ENCODE results near the gene MAP3K21. TPM values are rescaled to one million over a fixed set of nuclear protein-coding genes. Genes with fewer than 3 reads are reported as not detected.

MAP3K21 gene
- total RNA-seq, 2 donors from 2014 or later: 0.62 to 0.63 TPM

DNA sequence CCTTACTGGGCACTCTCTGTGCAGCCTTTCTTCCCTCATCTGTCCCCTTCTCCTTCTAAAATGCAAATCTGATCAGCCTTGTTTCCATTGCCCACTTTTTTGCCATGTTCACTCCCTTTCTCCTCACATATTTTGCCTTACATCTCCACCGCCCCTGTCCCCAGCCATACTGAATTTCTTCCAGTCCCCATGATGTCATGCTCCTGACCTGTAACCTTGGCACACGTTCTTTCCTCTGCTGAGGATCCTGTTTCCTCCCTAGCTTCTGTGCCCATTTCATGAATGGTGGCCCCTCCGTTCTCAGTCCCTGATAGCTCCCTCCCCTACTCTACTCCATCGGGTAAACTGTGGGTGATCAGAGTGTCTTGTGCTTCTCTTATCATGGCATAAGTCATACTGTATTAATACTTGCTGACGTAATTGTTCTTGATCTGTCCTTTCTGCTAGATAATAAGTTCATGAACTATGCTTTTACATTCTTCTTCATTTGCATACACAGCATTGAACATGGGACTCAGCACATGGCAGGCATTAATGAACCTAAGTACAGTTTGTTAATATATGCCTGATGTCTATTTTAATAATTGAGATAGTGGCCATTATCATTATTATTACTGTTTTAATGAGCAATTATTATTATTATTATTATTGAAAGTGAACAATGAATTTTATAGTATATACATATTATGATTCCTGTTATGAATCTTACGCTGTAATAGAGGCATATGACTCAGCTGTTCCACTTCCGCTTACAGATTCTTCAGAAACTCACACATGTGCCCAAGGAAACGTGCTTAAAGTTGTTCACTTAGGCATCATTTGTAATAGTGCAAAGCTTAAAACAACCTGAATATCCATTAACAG lies 28.5 kb downstream of the MAP3K21 start:
- DNase-seq (no peak), ATAC-seq (no peak)
- intact Hi-C loops (cut with DNase I): no loop called here

DNA sequence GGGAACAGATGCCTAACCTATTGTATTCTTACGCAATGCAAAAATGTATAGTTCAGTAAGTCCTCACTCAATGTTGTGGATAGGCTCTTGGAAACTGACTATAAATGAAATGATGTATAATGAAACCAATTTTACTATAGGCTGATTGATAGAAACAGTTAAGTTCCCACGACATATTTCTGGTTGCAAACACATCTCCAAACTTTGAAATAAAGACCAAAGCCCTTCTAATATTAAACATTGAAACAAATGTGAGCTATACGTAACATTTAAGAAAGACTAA lies 29.1 kb downstream of the MAP3K21 start:
- intact Hi-C loops (cut with DNase I): no loop called here

GRCh38 chr1:233357595-233358397 lies 30.3 kb downstream of the MAP3K21 start:
- intact Hi-C loops (cut with DNase I): no loop called here
- ATAC-seq (no peak), DNase-seq (no peak)

More for the DNA sequence above, 29.1 kb downstream of the MAP3K21 start:
- ATAC-seq (no peak), DNase-seq (no peak)

GRCh38 chr1:233359431-233359830 lies 31.9 kb downstream of the MAP3K21 start:
- ATAC-seq (peak in 1 of 2 donors; percentile 79), DNase-seq (no peak)
- intact Hi-C loops (cut with DNase I): no loop called here

DNA sequence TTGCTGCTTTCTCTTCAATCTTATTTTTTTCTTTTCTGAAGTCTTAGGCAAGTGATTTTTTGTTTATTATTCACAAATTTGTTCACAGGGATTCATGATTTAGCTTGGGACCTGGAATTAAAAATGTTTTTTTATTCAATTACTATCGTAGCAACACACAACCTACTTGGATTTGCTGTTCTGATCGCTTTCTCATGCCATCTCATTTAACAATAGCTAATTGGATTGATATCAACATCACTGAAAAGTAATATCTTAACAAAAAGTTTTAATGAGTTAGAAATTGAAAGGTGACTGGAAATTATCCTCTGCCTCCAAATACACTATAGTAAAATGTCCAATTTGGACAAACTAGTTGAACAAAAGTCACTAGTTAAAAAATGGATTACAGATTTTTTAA lies 32.4 kb downstream of the MAP3K21 start:
- ATAC-seq (no peak), DNase-seq (no peak)
- intact Hi-C loops (cut with DNase I): loop anchor here in 1 of 2 donors (10.0 kb wide), 1 partner anchor 705 kb away; no protein-coding TSS in a partner anchor

DNA sequence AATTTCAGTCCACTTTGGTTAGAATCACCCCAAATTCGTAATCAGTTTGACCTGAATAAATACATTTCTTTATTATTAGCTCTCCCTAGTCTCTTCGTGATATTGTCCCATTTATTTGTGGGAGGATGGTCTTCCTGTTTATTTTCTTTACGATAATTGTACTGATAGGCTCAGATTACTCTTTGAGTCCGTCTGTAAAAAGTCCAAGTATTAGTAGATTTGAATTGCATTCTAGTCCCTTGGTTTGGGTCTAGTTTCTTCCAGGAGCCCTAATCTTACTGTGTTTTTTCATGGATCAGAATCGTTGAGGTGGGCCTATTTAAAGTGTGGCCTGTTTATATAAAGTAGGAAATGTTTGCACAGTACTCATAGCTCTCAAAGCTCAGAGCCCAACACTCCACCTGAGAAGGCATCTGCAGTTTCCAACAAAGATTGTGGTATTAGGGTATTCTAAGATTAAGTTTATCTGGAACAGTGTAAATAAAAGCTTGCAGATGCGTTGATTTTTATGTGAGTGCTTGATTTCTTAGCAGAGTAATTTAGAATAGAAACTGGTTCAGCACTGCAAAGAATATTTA lies 33.1 kb downstream of the MAP3K21 start:
- no peak for DNase-seq
- intact Hi-C loops (cut with DNase I): loop anchor here in 1 of 2 donors (10.0 kb wide), 1 partner anchor 704 kb away; no protein-coding TSS in a partner anchor
- ATAC-seq: no peak

GRCh38 chr1:233361876-233362275 lies 34.4 kb downstream of the MAP3K21 start:
- no peak for DNase-seq
- intact Hi-C loops (cut with DNase I): loop anchor here in 1 of 2 donors (10.0 kb wide), 1 partner anchor 703 kb away; no protein-coding TSS in a partner anchor

GRCh38 chr1:233362743-233363142 lies 35.2 kb downstream of the MAP3K21 start:
- intact Hi-C loops (cut with DNase I): loop anchor here in 1 of 2 donors (10.0 kb wide), 1 partner anchor 702 kb away; no protein-coding TSS in a partner anchor
- DNase-seq (no peak), ATAC-seq (no peak)

More at GRCh38 chr1:233361876-233362275, 34.4 kb downstream of the MAP3K21 start:
- no peak for ATAC-seq

DNA sequence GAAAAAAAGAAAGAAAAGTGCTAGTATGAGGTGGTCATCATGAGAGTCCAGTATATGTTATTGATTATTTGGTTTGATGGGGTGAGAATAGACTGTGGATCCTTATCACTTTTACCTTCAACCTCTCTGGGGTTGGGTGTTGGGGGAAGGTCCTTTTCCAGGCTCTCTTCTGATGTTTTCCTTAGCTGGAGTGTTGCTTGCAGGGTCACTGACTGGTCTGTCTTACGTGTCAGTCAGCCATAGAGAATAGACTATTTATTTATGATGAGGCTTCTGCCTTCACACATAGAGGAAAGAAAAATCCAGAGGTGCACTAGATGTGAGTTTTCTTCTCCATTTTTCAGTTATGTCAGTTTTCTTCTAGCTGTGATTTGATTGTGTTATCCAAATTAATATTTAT lies 36.5 kb downstream of the MAP3K21 start:
- intact Hi-C loops (cut with DNase I): loop anchor here in 1 of 2 donors (10.0 kb wide), 1 partner anchor 701 kb away; no protein-coding TSS in a partner anchor
- no peak for DNase-seq
- ATAC-seq: no peak

DNA sequence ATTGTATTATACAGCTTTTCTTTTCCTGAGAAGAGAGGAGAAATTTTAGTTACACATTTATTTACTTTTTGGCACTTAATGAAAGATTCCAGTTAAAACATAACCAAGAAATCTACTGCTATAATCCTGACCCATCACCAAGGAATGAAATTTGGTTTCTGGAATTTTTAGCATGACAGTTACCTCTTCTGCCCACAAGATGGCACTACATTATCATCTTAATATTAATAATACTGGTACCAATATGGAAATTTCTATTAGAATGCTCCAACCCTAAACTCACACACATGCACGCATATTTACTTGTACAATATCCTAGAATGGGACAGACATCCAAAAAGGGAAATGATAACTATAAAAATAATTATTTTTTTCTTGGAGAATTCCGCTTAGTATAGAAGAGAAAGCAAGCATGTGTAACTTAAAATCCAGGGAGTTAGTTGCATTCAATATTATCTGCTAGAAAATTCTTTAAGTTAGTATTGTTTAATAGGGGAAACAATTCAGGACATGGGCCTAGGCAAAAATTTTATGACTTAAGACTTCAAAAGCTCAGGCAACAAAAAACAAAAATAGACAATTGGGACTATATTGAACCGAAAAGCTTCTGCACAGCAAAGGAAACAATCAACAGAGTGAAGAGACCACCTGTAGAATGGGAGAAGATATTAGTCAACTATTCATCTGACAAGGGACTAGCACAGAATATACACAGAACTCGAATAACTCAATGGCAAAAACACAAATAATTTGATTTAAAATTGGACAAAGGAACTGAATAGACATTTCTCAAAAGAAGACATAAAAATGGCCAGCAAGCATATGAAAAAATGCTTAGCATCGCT lies 37.4 kb downstream of the MAP3K21 start:
- intact Hi-C loops (cut with DNase I): loop anchor here in 1 of 2 donors (10.0 kb wide), 1 partner anchor 700 kb away; no protein-coding TSS in a partner anchor
- no peak for DNase-seq
- no peak for ATAC-seq

- intact Hi-C loops (cut with DNase I): loop anchor here in 1 of 2 donors (10.0 kb wide), 1 partner anchor 698 kb away; no protein-coding TSS in a partner anchor
- DNase-seq (no peak), ATAC-seq (no peak)
Measured at GRCh38 chr1:233366575-233366974, 39.1 kb downstream of the MAP3K21 start.

DNA sequence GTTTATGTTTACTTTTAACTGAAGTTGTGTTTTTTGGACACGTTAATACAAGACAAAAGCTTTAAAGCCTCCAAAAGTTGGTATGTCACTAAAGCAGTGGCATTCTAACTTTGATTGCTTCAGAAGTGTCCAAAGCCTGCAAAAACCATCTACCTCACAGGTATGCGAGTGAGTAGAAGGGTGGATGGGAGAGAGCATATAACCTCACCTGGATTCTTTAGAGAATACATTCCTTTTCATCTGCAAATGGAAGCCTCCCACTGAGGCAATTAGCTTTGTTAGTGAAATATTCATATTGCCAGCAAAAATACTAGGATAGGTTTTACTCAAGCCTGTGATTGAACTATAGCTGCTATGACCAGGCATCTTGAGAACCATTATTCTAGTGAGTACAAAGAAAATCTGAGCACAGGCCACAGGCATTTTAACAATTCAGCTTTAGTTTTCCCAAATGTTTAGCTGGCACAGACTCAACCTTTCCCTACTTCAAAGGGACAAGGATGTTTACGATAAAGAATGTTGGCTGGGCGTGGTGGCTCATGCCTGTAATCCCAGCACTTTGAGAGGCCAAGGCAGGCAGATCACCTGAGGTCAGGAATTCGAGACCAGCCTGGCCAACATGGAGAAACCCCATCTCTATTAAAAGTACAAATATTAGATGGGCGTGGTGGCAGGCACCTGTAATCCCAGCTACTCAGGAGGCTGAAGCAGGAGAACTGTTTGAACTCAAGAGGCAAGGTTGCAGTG lies 39.7 kb downstream of the MAP3K21 start:
- intact Hi-C loops (cut with DNase I): loop anchor here in 1 of 2 donors (10.0 kb wide), 1 partner anchor 698 kb away; no protein-coding TSS in a partner anchor
- no peak for ATAC-seq

GRCh38 chr1:233368106-233368788 lies 40.7 kb downstream of the MAP3K21 start:
- intact Hi-C loops (cut with DNase I): loop anchor here in 1 of 2 donors (10.0 kb wide), 1 partner anchor 697 kb away; no protein-coding TSS in a partner anchor
- DNase-seq (no peak), ATAC-seq (peak in 1 of 2 donors; percentile 84)

More for the DNA sequence above, 39.7 kb downstream of the MAP3K21 start:
- no peak for DNase-seq

DNA sequence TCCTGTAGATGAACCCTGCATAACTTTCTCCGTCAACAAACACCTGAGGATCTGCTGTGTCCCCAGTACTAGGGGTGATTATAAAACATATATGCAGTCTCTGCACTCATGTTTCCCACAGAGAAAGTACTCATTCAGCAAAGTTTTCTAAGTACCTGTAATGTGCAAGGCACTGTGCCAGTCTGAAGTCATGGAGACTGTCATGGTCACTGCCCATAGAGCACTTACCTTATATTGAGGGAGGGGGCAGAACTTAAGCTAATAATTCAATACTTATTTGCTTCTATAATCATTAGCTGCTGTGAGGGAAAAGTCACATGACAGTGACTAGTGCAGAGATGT lies 41.2 kb downstream of the MAP3K21 start:
- no peak for DNase-seq
- intact Hi-C loops (cut with DNase I): loop anchor here in 1 of 2 donors (10.0 kb wide), 1 partner anchor 696 kb away; no protein-coding TSS in a partner anchor
- ATAC-seq: no peak

GRCh38 chr1:233372218-233373120 lies 44.9 kb downstream of the MAP3K21 start:
- ATAC-seq: no peak

DNA sequence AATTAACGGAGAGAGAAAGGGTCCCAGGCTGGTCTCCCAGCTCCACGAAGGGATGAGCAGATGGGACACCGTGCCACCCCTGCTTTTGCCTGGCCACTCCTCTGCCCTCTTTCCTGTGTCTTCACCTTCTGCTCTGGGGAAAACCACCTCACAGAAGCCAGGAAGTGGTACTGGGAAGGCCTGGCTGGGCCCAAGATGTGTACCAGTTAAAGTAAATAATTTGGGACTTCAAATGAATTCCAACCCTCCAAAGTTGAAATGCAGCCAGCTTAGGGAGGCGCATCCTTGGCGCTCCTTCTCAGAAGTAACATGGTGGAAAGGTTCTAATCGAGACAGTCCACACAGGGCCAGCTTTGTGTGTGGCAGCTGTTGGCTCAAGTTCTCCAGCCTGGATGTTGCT lies 45.7 kb downstream of the MAP3K21 start:
- DNase-seq (no peak), ATAC-seq (no peak)
- intact Hi-C loops (cut with DNase I): no loop called here

More at GRCh38 chr1:233372218-233373120, 44.9 kb downstream of the MAP3K21 start:
- DNase-seq: no peak
- intact Hi-C loops (cut with DNase I): no loop called here
